Astrocyte (in vitro differentiated cells and primary cell): ENCODE data around the gene PLCB4.

Experiments
- EZH2 ChIP-seq: IDR thresholded peaks from 2 replicates; pipeline ENCODE4 v1.6.1; 2012; ENCODE audit warnings: mild to moderate bottlenecking, low read length, inconsistent platforms; ENCODE audit not compliant: insufficient read depth
- TF ChIP-seq, protein P1 (sequence below): IDR thresholded peaks from 2 replicates; pipeline ENCODE4 v1.5.1; 2011; ENCODE audit warnings: low read depth, mild to moderate bottlenecking, inconsistent platforms, low read length, moderate library complexity; ENCODE audit not compliant: insufficient read depth

DNA sequence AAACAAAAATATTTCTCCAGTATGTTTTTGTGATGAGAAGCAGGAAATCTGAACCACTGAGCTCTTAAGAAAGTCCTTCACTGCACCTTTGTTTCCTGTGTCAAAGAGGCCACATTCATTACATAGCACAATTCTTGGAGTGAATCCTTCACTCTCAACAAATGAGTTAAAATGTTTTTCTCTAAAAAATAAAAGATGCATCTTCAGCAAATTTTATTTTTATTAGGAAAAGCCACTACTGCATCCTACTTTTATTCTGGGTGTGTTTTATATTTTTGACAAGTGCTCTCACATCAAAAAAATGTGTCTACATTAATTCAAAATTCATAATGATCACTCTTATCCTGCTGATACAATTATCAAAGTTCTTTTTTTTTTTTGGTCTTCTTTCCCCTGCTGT lies 76.3 kb downstream of the PLCB4 start:
- TF ChIP-seq, protein P1, sequence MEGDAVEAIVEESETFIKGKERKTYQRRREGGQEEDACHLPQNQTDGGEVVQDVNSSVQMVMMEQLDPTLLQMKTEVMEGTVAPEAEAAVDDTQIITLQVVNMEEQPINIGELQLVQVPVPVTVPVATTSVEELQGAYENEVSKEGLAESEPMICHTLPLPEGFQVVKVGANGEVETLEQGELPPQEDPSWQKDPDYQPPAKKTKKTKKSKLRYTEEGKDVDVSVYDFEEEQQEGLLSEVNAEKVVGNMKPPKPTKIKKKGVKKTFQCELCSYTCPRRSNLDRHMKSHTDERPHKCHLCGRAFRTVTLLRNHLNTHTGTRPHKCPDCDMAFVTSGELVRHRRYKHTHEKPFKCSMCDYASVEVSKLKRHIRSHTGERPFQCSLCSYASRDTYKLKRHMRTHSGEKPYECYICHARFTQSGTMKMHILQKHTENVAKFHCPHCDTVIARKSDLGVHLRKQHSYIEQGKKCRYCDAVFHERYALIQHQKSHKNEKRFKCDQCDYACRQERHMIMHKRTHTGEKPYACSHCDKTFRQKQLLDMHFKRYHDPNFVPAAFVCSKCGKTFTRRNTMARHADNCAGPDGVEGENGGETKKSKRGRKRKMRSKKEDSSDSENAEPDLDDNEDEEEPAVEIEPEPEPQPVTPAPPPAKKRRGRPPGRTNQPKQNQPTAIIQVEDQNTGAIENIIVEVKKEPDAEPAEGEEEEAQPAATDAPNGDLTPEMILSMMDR = no peak
- TF ChIP-seq EZH2 = no peak
